GM13976 (cell line): ENCODE measurements around the gene SNN.

Source experiments
- DNase-seq: peaks from one replicate; pipeline ENCODE4 v3.0.0; 2012; ENCODE audit warnings: low spot score
- in situ Hi-C: fragments of 300-500 bp; cut with MboI; formaldehyde crosslinking; loops from one replicate; pipeline ENCODE4 v1.12.0; 2022; ENCODE audit warnings: low sequenced_read_pairs, mixed read lengths, inconsistent platforms; ENCODE audit not compliant: unreplicated experiment
- TF ChIP-seq, protein P1 (sequence below): IDR thresholded peaks from 2 replicates; pipeline ENCODE4 v1.5.1; 2012; ENCODE audit warnings: borderline replicate concordance, mild to moderate bottlenecking; ENCODE audit not compliant: insufficient read depth; ENCODE audit errors: extremely low read depth, missing control alignments, control extremely low read depth

The SNN gene

GRCh38 chr16:11697319-11697718 lies 29.1 kb downstream of the SNN start:
- TF ChIP-seq, protein P1, sequence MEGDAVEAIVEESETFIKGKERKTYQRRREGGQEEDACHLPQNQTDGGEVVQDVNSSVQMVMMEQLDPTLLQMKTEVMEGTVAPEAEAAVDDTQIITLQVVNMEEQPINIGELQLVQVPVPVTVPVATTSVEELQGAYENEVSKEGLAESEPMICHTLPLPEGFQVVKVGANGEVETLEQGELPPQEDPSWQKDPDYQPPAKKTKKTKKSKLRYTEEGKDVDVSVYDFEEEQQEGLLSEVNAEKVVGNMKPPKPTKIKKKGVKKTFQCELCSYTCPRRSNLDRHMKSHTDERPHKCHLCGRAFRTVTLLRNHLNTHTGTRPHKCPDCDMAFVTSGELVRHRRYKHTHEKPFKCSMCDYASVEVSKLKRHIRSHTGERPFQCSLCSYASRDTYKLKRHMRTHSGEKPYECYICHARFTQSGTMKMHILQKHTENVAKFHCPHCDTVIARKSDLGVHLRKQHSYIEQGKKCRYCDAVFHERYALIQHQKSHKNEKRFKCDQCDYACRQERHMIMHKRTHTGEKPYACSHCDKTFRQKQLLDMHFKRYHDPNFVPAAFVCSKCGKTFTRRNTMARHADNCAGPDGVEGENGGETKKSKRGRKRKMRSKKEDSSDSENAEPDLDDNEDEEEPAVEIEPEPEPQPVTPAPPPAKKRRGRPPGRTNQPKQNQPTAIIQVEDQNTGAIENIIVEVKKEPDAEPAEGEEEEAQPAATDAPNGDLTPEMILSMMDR, result no peak
- DNase-seq, result no peak
- in situ Hi-C loops, result no loop called here

DNA sequence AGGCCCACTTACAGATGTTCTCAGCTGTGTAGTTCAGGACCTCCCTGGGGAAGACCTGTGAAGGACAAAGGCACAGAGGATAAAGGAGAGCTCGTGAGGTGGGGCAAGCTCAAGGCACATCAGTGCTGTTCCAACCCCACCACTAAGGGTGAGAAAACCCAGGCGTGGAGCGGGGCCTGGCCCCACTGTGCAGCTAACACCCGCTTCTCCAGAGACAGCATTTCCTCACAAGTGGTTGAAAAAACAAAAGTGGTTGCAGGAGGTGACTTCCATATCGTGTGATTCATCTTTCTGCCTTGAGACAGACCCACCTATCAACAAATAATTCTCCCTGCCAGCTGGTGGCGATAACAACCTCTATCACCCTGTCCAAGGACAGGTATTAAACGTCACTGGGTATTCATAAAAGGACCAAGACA lies 30.0 kb downstream of the SNN start:
- TF ChIP-seq, protein P1, result no peak
- in situ Hi-C loops, result no loop called here
- no peak for DNase-seq

DNA sequence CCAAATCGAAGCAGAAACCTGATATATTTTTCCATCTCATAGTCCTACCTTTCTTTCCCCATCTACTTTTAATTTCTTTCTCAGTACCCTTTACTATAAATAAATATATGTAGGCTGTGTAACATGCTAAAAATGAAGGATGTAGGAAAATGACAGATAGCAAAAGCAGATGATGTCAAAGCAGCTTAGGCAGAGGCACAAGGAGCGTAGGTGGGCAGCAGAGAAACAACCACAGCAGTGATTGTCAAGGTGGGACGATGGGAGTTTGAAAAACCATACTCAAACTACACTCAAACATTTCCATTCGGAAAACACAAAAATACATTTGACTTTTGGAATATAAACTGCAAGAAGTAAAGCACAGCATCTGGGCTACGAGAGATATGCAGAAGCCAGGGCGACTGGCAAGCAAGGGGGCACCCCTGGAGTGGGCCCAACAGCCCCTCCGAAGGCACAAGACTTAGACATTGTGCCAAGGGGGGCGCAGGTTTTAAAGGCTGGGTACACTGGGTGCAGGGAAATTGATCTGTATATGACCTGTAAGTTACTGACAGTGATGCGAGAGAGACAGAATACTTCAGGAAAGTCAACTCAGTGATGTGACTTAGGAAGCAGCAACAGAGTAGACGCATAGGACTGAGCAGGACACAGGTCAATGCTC lies 31.1 kb downstream of the SNN start:
- in situ Hi-C loops, result no loop called here
- DNase-seq, result no peak
- TF ChIP-seq, protein P1, result no peak

- no peak for DNase-seq
- in situ Hi-C loops, result no loop called here
- TF ChIP-seq, protein P1, result no peak
These were observed 32.2 kb downstream of the SNN start for GRCh38 chr16:11700264-11701029.

- TF ChIP-seq, protein P1, result no peak
- in situ Hi-C loops, result no loop called here
- no peak for DNase-seq
These were observed 37.2 kb downstream of the SNN start for GRCh38 chr16:11705311-11706025.

- DNase-seq, result no peak
- in situ Hi-C loops, result no loop called here
- TF ChIP-seq, protein P1, result no peak
These were observed 38.0 kb downstream of the SNN start for GRCh38 chr16:11706180-11706742.
